ENCODE measurements around the gene GPD2.

GPD2 gene

DNA sequence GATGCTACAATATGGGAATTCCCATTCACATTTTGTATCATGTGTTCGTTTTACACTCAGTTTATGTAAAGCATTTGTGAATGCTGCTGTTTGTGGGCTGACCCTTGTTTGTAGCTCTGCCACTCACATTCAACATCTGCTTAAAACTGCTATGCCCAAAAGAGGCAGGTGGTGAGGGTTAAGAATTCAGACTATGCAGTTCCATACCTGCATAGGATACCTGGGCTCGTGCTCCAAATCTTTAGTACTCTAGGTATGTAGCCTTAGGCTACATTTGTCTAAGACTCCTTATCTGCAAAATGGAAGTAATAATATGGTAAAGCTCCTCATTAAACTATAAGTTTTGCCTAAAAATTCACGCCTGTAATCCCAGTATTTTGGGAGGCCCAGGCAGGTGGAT lies 199.5 kb downstream of the GPD2 start:
- TF ChIP-seq, protein P1, sequence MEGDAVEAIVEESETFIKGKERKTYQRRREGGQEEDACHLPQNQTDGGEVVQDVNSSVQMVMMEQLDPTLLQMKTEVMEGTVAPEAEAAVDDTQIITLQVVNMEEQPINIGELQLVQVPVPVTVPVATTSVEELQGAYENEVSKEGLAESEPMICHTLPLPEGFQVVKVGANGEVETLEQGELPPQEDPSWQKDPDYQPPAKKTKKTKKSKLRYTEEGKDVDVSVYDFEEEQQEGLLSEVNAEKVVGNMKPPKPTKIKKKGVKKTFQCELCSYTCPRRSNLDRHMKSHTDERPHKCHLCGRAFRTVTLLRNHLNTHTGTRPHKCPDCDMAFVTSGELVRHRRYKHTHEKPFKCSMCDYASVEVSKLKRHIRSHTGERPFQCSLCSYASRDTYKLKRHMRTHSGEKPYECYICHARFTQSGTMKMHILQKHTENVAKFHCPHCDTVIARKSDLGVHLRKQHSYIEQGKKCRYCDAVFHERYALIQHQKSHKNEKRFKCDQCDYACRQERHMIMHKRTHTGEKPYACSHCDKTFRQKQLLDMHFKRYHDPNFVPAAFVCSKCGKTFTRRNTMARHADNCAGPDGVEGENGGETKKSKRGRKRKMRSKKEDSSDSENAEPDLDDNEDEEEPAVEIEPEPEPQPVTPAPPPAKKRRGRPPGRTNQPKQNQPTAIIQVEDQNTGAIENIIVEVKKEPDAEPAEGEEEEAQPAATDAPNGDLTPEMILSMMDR (conservative IDR thresholded peaks at IDR 0.05; ENCODE audit: low read depth, low read length), result no peak
- DNase-seq (ENCODE audit: low read depth), result no peak
- H3K4me3 ChIP-seq (ENCODE audit: low read depth, low read length), result no peak overlapping the region
